Fibroblast of skin of right quadriceps (primary cell): ENCODE data around the gene TMEM250.
"Not testable (repeated sequence)": the region's sequence is repeated elsewhere in the genome, so short reads cannot be mapped to it uniquely, and the experiment has no call there.

Experiments used
- DNase-seq: peaks from one replicate; pipeline ENCODE4 v3.0.0-alpha.2; 2013

TMEM250 gene

DNA sequence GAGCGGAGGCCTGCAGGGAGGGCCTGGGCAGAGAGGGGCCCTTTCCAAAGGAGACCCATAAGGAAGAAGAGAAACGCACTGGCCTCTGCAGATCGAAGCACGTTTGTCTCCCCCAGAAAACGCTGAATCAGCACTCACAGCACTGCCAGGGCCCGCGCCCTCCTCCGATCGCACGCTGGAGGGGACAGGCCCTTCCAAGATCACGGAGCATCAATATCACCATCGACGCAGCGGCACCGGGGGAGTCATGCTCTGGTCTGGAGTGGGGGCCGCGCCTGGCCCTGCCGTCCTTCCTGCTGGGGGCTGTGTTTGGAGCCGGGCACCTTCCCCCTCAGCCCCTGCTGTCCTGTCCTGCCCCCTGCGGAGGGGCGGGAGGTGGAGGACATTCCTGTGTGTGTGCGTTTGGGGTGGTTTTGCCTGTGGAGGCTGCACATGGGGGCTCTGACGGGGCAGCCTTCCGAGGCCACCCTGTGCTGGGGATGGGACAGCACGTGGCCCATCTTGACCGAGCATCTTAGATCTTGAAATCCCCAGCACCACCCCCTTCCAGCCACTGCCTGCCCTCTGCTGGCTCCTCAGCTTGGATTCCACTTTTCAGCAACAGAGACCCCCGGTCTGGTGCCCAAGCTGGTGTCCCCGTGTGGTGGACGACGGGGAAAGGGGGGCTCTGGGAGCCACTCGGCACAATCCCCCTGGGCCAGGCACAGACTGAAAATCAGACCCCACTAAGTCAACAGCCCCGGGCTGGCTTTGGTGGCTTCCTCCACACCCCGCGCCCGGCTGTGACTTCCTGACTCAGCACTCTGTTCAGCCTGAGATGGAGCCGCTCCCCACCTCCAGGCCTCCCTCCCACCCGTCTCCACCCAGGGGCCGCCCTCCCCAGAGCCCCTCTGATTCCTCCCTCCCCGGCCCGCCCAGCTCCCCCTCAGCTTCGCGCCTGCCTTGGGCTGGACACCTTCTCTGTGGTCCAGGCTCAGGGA, 8.3 kb downstream of the TMEM250 start:
- DNase-seq: peak; percentile 39

- peak; percentile 94 for DNase-seq
These were observed 9.2 kb downstream of the TMEM250 start for GRCh38 chr9:136109351-136110081.

GRCh38 chr9:136108648-136109266, 9.9 kb downstream of the TMEM250 start:
- DNase-seq: no peak

- no peak for DNase-seq
These were observed 10.6 kb downstream of the TMEM250 start for GRCh38 chr9:136107953-136108647.

DNA sequence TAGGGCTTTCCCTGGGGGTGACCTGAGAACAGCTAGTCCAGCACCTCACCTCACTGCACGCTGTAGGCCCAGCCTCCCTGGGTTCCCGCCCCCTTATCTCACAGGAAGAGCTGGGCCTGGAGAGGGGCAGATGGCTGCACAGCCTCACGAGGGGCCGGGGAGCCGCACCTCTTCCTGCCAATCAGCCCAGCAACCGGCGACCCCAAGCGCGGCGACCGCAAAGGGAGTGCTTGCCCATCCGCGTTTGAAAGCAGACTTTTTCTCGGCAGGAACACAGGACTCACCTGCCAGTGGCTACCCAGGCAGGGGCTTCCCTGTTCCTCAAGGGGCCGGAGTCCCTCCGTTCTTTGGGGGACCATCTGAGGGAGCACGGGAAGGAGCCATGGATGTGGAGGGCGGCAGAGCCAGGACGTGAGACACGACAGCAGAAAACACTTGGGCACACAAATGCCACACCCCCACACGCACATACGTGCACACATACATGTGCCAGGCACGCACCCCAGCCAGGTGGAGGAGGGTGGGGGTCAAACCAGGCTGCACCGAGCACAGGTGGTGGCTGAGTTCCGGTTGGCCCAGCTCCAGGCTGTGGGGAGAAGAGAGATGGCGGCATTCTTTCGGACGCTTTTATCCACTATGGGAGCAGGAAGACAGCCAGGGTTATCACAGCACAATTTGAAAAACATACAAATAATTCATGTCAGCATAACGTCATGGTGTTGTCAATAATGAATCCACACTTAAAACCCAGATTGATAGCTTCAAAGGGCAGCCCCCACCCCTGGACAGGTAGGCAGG, 11.3 kb downstream of the TMEM250 start:
- no peak for DNase-seq

DNA sequence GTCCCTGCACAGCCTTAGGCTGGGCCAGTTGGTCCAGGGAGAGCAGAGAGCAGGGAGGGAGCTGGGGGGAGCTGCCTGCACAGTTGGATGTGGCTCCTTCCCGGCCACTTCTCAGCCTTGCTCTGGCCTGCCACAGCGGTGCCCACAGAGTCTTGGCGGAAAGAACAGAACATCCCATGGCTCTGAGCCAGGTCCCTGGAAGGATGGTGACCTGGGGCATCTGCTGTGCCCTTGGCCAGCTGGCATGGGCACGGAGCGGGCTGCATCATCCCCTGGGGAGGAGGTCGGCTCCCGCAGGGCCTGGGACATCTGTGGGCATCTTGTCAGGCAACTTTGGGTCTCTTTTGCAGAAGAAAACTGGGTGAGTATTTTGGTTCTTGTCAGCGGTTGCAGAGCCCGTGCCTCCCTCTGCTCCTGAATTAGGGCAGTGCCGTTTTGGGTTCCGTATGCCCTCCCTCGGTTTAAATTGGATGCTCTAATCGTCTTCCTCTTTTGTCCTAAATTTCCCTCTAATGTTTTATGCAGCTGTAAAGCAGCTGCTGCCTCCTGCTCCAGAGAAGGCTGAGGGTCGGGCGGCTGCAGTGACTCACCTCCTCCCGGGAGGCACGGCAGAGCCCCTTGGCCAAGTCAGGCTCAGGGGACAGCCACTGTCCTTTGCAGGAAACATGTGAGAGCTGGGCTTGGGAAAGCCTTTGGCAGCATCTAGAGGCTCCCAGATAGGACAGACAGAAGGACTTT, 13.1 kb downstream of the TMEM250 start:
- peak; percentile 18 for DNase-seq

DNA sequence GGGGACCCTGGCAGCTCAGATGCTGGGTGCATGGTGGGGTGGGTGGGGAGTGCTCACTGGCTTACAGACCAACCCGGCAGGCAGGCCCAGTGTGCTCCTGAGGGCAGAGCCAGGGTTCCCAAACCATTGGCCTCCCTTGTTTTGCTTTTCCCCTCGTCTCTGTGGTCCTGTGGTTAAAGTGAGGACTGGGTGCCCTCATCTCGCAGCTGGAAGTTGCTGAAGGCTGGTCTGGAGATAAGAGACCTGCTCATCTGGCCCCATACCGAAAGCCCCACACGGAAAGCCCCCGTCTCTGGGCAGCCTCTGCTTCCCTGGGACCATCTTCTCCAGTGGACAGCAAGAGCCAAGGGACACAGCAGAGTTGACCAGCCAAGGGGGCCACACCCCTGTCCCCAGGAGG, 13.8 kb downstream of the TMEM250 start:
- DNase-seq: no peak

DNA sequence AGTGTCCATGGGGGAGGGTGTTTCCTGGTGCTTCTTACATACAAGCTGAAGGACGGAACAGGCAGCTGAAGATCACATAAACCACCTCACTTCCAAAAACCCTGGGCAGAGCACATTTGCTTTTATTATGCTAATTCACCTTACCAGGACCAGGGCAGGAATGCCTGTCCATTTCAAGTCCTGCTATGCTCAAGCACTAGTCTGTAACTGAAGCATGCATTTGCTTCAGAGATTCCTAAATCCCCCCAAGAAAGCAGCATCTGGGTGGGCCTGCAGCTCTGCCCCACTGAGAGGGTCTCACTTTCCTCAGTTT, 14.2 kb downstream of the TMEM250 start:
- no peak for DNase-seq

- DNase-seq: no peak
These were observed 14.8 kb downstream of the TMEM250 start for GRCh38 chr9:136103651-136104487.

- DNase-seq: not testable (repeated sequence)
These were observed 17.0 kb downstream of the TMEM250 start for GRCh38 chr9:136101615-136102074.

DNA sequence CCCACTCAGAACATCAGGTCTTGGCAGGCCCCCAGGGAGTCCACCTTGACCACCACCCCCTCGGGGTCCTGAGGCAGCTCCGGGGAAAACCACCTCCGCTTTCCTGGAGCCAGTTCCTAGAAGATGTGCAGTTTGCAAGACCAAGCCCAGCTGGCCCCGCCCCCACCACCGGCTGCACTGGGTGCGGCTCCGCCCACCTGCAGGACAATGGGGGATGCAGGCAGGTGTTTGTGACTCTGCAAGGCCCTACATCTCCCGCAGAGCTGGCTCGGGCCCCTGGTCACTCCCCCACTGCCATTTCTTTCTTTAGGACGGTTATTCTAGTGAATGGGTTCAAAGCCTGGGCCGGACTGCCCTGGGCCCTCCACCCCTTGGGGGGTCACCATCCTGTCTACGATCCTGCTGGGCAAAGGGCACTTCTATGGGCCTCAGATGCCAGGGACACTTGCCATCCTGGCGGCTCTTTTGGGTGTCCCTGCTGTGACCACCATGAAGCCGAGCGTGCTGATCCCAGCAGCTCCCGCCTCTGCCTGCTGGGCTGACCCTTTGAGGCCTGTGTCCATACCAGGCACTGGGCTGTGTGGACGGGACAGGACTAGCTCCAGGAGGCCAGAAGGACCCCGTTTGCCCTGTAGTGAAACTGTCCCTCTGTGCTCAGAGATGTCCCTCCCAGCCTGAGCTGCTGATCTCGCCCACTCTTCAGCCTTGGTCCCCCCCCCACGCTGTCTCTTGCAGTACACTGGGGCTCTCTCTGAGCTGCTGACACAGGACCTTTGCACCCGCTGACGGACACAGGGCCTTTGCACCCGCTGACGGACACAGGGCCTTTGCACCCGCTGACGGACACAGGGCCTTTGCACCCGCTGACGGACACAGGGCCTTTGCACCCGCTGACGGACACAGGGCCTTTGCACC, 17.7 kb downstream of the TMEM250 start:
- no peak for DNase-seq

- DNase-seq: no peak
These were observed 19.1 kb downstream of the TMEM250 start for GRCh38 chr9:136099542-136099941.

DNA sequence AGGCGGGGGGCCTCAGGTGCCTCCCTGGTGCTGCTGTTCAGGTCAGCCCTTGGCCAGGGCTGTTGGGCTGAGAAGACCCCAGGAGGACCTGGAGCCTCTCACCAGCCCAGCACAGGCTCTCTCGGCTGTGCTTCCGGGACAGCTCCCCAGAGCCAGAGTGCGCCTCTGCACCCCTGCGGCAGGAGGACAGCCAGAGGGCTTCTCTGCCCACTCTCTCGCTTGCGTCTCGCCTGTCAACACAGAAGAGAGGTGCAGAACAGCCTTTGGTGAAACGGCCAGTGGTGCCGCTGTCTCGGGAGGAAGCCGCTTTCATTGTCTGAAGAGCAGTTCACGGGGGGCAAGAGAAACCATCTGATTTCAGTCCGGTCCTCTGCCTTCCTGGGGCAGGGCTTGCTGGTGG, 19.8 kb downstream of the TMEM250 start:
- DNase-seq: no peak

- no peak for DNase-seq
These were observed 20.5 kb downstream of the TMEM250 start for GRCh38 chr9:136098210-136098609.

DNA sequence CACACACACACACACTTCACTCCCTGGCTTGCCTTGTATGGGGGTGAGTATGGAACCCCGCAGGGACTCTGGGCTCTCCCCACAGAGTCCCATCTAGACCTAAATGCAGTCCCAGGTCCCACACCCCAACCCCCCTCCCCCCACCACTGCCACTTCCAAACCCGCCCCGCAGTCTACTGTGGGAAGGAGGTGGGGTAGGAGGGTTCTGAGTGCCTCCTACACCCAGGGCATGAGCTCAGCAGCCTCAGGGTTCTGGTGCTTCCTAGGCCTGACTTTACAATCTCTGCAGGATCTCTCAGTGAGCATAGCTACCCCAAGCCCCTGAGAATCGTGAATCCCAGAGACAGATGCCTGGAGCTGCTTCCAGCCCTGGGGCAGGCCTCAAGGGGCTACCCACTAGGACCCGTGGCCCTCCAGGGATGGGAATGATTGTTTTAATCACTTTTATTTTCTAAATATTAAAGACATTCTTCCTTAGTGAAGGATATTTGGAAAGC, 22.1 kb downstream of the TMEM250 start:
- DNase-seq: no peak

DNA sequence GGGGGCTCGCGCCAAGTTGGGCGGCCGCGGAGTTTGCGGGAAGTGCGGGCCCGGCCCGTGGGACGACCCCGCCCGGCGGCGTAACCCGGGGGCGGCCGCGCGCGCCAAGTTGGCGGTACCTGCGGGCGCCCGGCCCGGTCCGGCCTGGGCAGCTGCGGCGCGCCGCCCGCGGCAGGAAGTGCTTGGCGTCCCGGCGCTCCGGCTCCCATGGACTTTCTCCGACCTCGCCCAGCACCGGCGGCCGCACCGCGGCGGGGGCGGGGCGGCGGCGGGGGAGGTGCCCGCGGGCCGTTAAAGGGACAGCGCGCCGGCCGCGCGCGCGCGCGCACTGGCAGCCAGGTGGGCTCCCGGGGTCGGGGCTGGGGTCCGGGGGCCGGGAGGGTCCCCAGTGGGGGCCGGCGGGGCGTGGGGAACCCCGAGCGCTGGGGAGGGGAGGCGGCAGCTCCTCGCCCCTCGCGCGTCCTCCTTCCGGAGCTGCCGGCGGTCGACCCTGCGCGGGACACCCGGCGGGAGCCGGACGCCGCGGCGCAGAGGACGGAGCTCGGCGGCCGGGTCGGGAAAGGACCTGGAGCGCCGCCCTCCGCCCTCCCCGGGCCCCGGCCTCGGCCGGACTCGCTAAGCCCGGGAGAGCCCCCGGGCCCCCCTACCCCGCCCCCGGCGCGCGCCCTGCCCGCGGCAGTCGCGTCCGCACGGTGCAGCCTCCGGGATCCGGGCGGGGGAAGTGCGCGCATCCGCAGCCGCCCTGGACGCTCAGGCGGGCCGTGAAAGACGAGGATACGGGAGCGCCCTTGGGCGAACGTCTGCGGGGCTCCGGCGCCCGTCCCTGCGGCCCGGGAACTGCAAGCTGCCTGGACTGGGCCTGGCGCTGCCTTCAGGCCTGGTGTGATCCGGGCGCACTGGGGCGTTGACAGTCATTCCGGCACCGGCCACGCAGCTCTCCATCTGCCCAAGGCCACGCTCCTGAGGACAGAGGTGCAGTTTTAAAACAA, 23.3 kb downstream of the TMEM250 start, which contains the start of gene NACC2:
Gene NACC2 (minus strand): TSS at position 220 of the 989 bp plus-strand sequence. CDS start 44,768 bp downstream, outside the sequence.
- DNase-seq: peak; percentile 58
